Inferior parietal cortex (tissue), 1 donor: ENCODE results near the gene NISCH.
A peak's percentile ranks its signal among the peaks of the same experiment; 100 is the strongest.

ENCODE experiments used
- DNase-seq: peaks from one replicate; pipeline ENCODE4 v3.0.0-alpha.2; 2016; ENCODE audit errors: extremely low spot score

Gene NISCH

DNA sequence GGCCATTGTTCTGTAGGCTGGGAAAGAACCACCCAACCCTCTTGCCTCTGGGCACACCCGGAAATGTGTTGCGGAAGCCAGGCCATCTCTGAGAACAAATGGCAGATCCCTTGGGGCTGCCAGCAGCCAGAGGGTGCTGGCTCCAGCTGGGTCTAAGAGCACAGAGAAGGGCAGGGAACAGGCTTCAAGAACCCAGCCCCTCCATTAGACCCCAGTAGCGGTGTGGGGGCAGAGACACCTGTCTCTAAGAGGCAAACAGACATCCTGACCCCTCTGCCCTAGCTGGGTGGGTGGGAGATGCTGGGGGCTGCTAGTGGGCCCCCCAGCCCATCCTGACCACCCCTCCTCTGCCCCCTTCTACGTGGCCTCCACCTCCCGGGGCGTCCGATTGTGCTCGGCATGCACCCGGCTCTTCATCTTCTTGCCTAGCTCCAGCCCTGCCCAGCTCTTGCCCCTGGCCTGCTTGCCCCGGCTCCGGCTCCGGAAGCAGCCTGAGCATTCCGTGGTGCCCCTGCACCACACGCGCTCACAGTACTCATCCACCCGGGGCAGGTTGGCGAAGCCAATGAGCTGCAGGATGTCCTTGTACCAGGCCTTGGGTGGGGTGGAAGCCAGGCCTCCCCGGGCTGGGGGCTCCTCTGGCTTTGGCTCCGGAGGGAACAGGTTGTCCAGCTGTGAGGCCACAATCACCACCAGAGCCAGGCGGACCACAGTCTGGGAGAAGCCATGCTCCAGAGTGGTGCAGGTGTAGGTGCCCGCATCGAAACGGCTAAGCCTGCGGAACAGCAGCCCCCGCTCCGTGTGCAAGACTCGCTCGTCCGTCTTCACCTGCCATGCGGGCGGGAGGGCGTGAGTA lies 19.9 kb upstream of the NISCH start:
- no peak for DNase-seq

DNA sequence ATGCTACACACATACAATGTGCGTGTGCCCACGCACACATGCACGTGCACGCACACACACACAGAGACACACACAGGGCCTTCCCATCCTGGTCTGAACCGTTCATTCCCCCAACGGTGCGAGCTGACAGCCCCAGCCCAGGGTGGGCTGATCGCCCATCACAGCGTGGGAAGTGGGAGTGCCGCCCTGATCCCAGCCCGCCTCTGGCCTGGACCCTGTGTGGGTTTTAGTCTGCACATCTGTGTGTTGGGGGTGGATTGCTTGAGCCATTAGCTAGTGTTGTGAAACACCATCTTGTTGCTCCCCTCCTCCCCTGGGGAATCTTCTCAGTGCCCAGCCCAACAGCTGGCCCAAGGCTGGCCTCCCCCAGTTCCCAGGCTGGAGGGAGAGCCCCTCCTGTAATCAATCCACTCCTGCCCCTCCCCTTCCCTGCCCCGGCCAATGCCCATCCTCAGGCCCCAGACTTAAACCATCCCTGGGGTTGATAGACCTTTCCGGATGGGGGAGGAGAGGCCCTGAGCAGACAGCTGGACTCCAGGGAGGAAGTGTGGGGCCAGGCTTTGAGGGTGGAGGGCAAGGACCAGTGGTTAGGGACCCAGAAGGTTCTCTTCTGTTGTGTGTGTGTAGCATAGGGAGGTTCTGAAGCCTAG lies 18.8 kb upstream of the NISCH start:
- no peak for DNase-seq

DNA sequence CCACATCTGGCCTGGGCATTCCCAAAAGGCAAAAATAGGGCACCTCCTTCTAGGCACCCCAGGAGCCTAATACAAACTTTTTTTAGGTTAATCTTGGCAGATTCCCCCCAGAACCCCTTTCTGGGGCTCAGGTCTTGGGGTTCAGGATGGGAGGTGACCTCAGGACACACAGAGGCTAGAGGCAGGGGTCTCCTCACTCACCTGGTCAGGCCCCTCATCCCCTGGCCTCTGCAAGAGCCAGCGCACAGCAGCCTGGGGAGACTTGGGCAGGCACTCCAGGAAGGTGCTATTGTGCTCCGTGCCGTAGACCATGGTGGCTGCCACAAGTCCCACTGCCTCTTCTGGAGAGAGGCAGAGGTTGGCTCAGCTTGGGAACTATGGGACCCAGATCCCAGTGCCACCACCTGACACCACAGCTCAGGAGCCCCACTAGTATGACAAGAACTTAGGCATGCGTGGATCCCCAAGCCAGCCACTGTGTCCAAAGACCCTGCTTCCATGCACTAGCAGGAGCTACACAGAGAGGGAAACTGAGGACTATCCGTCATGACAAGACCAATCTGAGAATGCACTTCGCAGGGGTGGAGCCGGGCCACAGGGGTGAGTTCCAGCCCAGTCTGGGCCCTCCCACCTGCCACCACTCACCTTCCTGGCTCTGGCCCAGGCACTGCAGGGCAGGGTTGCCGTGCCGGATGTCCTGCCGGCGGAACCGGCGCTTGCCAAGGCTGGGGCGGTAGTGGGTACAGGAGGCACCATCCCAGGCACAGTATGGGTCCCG lies 17.9 kb upstream of the NISCH start:
- no peak for DNase-seq

DNA sequence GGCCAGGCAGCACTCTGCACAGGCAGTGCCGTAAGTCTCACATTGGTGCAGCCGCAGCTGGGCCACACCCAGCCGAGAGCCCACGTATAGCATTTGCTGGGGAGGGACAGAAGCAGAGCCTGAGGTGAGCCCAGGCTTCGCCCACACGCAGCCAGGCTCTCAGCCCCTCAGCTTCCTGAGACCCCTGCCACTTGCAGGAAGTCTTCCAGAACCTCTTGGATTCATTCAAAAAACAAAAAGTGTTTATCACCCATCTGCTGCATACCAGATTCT lies 17.4 kb upstream of the NISCH start:
- DNase-seq: no peak

- DNase-seq: no peak
These were observed 16.6 kb upstream of the NISCH start for GRCh38 chr3:52438579-52439425.

DNA sequence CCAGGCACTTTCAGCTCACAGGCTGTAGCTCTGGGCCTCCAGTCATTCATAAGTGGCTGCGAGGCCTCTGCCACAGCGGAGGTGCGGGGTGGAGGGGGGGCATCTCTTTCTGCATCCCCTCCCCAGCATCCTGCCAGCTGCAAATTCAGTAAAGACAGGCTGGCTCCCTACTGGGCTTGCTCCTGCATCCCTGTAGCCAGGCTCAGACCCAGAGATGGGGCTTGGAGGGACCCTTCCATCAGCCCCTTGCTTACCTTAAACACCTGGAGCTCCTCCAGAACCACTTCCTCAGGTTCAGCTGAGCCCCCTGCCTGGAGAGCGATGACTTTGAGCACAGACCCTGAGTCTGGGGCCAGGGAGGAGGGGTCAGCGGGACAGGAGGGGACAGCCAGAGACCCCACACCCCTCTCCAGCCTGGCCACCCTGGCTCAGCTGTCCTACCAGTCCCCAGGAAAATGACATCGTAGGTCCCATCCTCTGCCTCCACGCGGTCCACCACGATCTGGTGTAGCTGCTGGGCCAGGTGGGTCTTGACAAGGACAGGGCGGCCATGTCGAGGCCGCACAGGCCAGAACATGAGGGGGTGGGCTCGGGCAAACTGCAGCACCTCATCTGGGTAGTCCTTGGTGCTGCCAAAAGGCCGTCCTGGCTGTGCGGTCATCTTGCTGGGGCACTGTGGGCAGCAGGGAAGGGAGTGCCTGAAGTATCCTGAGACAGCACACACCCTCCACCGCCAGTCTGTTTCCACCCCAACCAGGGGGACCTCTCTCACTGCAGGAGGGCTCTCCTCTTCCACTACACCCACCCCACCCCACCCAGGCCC lies 15.8 kb upstream of the NISCH start:
- DNase-seq: no peak

DNA sequence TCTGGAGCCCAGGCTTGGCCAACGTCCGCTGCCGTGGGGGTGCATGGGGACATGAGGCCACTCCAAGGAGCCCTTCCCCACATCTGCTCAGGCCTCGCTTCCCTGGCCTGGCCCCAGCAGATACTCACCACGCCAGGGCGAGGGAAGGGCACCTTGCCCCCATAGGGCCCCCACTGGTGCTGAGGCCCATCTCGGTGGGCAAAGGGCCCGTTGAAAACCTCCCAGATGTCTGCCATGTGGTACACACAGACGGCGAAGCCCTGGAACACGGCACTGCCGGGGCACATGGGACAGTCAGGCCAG lies 15.2 kb upstream of the NISCH start:
- no peak for DNase-seq

- no peak for DNase-seq
These were observed 14.7 kb upstream of the NISCH start for GRCh38 chr3:52440671-52441070.

GRCh38 chr3:52441091-52441771 lies 14.2 kb upstream of the NISCH start:
- no peak for DNase-seq

GRCh38 chr3:52441772-52442332 lies 13.6 kb upstream of the NISCH start:
- no peak for DNase-seq

DNA sequence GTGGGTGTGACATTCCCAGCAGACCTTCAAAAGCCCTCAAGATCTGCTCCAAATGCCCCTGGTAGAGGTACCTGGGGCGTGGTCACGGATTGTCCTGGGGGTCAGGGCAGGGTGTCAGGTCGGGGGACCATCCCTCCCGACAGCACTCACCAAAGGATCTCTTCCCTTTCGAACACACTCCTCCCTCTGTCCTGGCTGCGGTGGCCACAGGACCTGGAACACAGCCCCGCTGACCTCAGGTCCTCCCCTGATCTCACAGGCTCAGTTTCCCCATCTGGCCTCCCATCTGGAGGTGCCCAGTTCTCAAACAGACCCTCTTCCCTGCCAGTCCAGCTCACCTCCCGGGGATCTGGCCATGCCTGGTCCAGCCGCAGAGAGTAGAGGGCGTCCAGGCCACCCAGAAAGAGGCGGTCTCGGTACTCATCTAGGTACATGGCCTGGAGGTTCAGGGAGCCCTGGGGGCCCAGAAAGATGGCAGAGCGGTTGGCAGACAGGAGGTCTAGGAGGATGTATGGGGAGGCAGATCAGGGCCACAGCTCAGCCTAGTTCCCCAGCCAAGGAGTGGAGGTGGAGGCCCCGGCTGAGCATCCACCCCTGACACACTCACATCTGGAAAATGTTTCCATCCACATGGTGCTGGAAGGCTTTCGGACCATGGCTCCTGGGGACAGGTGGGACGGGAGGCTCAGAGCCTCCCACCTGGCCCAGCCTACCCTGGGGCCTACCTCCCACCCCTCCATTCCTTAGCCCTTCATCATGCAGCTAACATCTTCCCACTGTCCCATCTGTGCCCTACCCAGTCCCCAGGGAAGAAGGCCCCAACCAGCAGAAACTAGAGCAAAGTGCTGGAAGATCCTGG lies 12.8 kb upstream of the NISCH start:
- no peak for DNase-seq

DNA sequence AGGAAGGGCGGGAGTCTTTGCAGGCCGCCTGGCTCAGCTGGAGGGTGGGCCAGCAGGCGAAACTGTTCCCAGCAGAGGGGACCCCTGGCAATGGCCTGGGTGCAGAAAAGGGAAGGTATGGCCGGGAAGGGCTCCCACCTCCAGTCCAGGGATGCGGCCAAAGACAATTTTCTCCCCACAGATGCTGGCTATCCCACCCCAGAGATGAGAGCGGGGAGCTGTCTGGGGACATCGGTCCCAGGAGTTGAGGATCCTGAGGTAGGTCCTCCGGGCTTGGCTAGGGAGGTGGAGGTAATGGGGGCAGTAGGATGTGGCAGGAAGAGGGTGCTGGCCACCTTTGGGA lies 12.2 kb upstream of the NISCH start:
- no peak for DNase-seq

DNA sequence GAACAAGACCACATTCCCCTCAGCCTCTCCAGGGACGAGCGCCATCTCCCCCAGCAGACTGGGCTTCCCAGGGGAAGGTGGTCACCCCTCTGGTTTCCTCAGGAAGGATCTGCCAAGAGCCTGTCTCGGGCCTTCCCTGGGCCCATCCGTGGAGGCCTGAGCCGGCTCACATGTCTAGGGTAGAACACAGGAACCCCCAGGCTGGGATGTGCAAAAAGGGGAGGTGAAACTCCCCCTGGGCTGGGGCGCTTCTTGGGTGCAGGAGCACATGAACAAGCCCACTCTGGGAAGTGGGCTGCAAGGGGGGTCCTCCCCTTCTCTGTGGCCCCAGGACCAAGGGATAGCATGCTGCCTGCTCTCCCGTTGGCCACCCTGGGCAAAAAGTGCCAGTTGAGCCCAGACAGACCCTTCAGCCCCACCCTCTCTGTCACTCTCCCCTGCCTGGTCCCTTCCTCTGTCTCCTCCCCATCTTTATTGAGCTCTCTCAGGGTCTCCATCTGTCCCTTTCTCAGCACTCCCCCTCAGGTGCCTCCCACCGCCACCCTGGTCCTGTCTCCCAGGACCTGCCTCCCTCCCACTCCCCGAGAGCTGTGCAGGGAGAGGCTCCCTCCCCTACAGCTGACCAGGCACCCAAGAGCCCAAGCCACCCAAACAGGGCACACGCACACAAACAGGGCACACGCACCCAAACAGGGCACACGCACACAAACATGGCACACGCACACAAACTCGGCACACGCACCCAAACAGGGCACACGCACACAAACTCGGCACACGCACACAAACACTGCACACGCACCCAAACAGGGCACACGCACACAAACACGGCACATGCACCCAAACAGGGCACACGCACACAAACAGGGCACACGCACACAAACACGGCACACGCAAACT lies 11.4 kb upstream of the NISCH start:
- DNase-seq: no peak

- no peak for DNase-seq
These were observed 10.3 kb upstream of the NISCH start, which contains the start of gene SEMA3G for GRCh38 chr3:52444860-52445793. Gene SEMA3G, minus strand, starts transcription at chr3:52445103. Its CDS starts 76 bp downstream, at chr3:52445027.

DNA sequence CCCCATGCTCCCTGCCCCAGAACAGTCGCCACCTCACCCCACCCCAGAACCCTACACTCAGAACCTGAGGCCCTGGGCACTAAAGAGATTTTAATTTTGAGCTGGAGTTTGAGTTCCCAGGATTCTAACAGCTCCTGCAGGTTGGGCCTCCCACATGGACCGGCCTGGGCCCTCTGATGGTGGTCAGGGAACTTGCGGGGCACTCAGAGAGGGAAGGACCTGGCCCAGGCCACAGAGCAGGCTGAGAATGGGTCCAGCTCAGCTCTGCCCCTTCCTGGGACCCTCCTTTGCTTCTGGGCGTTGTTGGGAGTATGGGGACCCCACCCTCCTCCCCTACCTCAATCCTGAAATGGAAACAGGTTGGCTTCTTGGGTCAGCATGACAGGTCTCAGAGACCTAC lies 9.4 kb upstream of the NISCH start:
- DNase-seq: no peak

GRCh38 chr3:52446631-52447511 lies 8.5 kb upstream of the NISCH start:
- peak; percentile 78 for DNase-seq
